Mesenchymal stem cell (in vitro differentiated cells and primary cell): ENCODE results near the gene CST9L.

Experiments used
- DNase-seq: peaks from one replicate; pipeline ENCODE4 v3.0.0-alpha.2; 2013
- H2AFZ ChIP-seq: one replicate; pipeline ENCODE4 v1.6.1; 2013; ENCODE audit warnings: low read depth, mild to moderate bottlenecking, control low read depth, inconsistent platforms, low read length, moderate library complexity
- H2AK5ac ChIP-seq: 2 replicates; pipeline ENCODE4 v1.6.1; 2013; ENCODE audit warnings: low read length, moderate library complexity, mild to moderate bottlenecking, inconsistent platforms; ENCODE audit not compliant: severe bottlenecking
- H2BK120ac ChIP-seq: one replicate; pipeline ENCODE4 v1.6.1; 2013; ENCODE audit warnings: low read depth, mild to moderate bottlenecking, inconsistent platforms, low read length, moderate library complexity
- H2BK12ac ChIP-seq, 2 experiments: one replicate each; pipeline ENCODE4 v1.6.1; 2013; ENCODE audit warnings: inconsistent platforms in 2 of 2, low read length in 2 of 2, mild to moderate bottlenecking in 2 of 2, moderate library complexity in 2 of 2, control low read depth in 1 of 2
- H2BK15ac ChIP-seq: one replicate; pipeline ENCODE4 v1.6.1; 2013; ENCODE audit warnings: mild to moderate bottlenecking, low read depth, inconsistent platforms; ENCODE audit not compliant: poor library complexity, severe bottlenecking
- H2BK5ac ChIP-seq: 2 replicates; pipeline ENCODE4 v1.6.1; 2013; ENCODE audit warnings: low read depth, mild to moderate bottlenecking, low read length, control low read depth, inconsistent platforms; ENCODE audit not compliant: poor library complexity, severe bottlenecking
- H3K14ac ChIP-seq, 2 experiments: one replicate each; pipeline ENCODE4 v1.6.1; 2013; ENCODE audit warnings: inconsistent platforms in 2 of 2, low read length in 2 of 2, control low read depth in 1 of 2, mild to moderate bottlenecking in 1 of 2, moderate library complexity in 1 of 2
- H3K18ac ChIP-seq, 2 experiments: one replicate each; pipeline ENCODE4 v1.6.1; 2013; ENCODE audit warnings: inconsistent platforms in 2 of 2, low read length in 2 of 2, control low read depth in 1 of 2, low read depth in 1 of 2, mild to moderate bottlenecking in 1 of 2
- H3K23ac ChIP-seq, 2 experiments: one replicate each; pipeline ENCODE4 v1.6.1; 2013; ENCODE audit warnings: inconsistent platforms in 2 of 2, low read length in 2 of 2, mild to moderate bottlenecking in 2 of 2, moderate library complexity in 2 of 2, control low read depth in 1 of 2
- H3K27ac ChIP-seq: 2 replicates; pipeline ENCODE4 v1.5.1; 2013; ENCODE audit warnings: mild to moderate bottlenecking, moderate library complexity, low read length, control low read depth, inconsistent platforms; ENCODE audit not compliant: poor library complexity, severe bottlenecking
- H3K27me3 ChIP-seq, 2 experiments: 2 replicates each; pipeline versions ENCODE4 v1.6.1 to v1.7.0; 2013; ENCODE audit warnings: low read length in 2 of 2, mild to moderate bottlenecking in 2 of 2, moderate library complexity in 2 of 2, control low read depth in 1 of 2, inconsistent platforms in 1 of 2; ENCODE audit not compliant: control insufficient read depth in 1 of 2, insufficient read depth in 1 of 2
- H3K36me3 ChIP-seq, 2 experiments: 2 replicates each; pipeline versions ENCODE4 v1.6.1 to v1.7.0; 2013; ENCODE audit warnings: low read length in 2 of 2, control low read depth in 1 of 2, inconsistent platforms in 1 of 2, low read depth in 1 of 2, mild to moderate bottlenecking in 1 of 2; ENCODE audit not compliant: insufficient read depth in 2 of 2, control insufficient read depth in 1 of 2
- H3K4ac ChIP-seq, 2 experiments: one replicate each; pipeline ENCODE4 v1.6.1; 2013; ENCODE audit warnings: inconsistent platforms in 2 of 2, low read length in 2 of 2, mild to moderate bottlenecking in 2 of 2, moderate library complexity in 2 of 2, control low read depth in 1 of 2, low read depth in 1 of 2
- H3K4me1 ChIP-seq: 2 replicates; pipeline ENCODE4 v1.6.1; 2013; ENCODE audit warnings: low read depth, low read length, control low read depth; ENCODE audit not compliant: control insufficient read depth, insufficient read depth
- H3K4me2 ChIP-seq: 2 replicates; pipeline ENCODE4 v1.6.1; 2013; ENCODE audit warnings: low read length, mild to moderate bottlenecking, inconsistent platforms; ENCODE audit not compliant: poor library complexity, severe bottlenecking
- H3K4me3 ChIP-seq, 2 experiments: 2 replicates each; pipeline versions ENCODE4 v1.5.1 to v1.7.0; 2013; ENCODE audit warnings: low read length in 2 of 2, mild to moderate bottlenecking in 2 of 2, control low read depth in 1 of 2, low read depth in 1 of 2; ENCODE audit not compliant: insufficient read depth in 1 of 2
- H3K79me1 ChIP-seq: replicated peaks from 2 replicates; pipeline ENCODE4 v1.6.1; 2013; ENCODE audit warnings: mild to moderate bottlenecking, control low read depth, low read length, inconsistent platforms; ENCODE audit not compliant: poor library complexity, severe bottlenecking
- H3K9ac ChIP-seq: 2 replicates; pipeline ENCODE4 v1.7.0; 2013; ENCODE audit warnings: mild to moderate bottlenecking, low read length, moderate library complexity
- H3K9me3 ChIP-seq: 2 replicates; pipeline ENCODE4 v1.7.0; 2013; ENCODE audit warnings: mild to moderate bottlenecking, low read length; ENCODE audit not compliant: control insufficient read depth
- H4K8ac ChIP-seq: one replicate; pipeline ENCODE4 v1.6.1; 2013; ENCODE audit warnings: inconsistent platforms, mild to moderate bottlenecking, low read length, moderate library complexity
- H4K91ac ChIP-seq: one replicate; pipeline ENCODE4 v1.6.1; 2013; ENCODE audit warnings: mild to moderate bottlenecking, low read length, inconsistent platforms
- WGBS: methylation state at CpG from one replicate; pipeline ENCODE4 v1.1.7; 2013; ENCODE audit warnings: mixed read lengths; 5-methylcytosine and 5-hydroxymethylcytosine counted together

Gene CST9L

GRCh38 chr20:23602241-23602640 lies 34.0 kb upstream of the CST9L start:
- no peak overlapping the region for H3K4me2 ChIP-seq
- H2AFZ ChIP-seq = no peak overlapping the region

GRCh38 chr20:23601715-23602114 lies 33.4 kb upstream of the CST9L start:
- Histone ChIP-seq H2BK120ac (no peak overlapping the region), H3K23ac (no peak overlapping the region), H3K27ac (no peak overlapping the region), H2BK15ac (no peak overlapping the region), H3K79me1 (no peaks in the 10 kb centered on the region), H2AK5ac (no peak overlapping the region), H2BK12ac (no peak overlapping the region), H3K36me3 (no peaks in the 10 kb centered on the region), H3K4me3 (no peak overlapping the region), H3K9me3 (no peaks in the 10 kb centered on the region), H3K18ac (no peak overlapping the region), H4K91ac (no peak overlapping the region), H4K8ac (no peak overlapping the region), H3K27me3 (peaks cover 0 to 49% of the 10 kb centered on the region in 2 experiments), H3K4me1 (peaks cover 8% of the 10 kb centered on the region), H3K14ac (no peak overlapping the region), H3K4me2 (no peak overlapping the region), H2AFZ (no peak overlapping the region), H3K9ac (no peak overlapping the region), H3K4ac (no peak overlapping the region), H2BK5ac (no peak overlapping the region)
- 35% methylated on average over 4 of the region's 4 CpGs for WGBS
- peak; percentile 19 for DNase-seq

More at GRCh38 chr20:23602241-23602640, 34.0 kb upstream of the CST9L start:
- no peak overlapping the region for H3K4me3 ChIP-seq
- H4K8ac ChIP-seq = no peak overlapping the region
- no peak for DNase-seq
- no peak overlapping the region for H4K91ac ChIP-seq
- H2BK15ac ChIP-seq = no peak overlapping the region
- no peak overlapping the region for H3K4ac ChIP-seq
- no peak overlapping the region for H2BK120ac ChIP-seq
- H3K9me3 ChIP-seq = no peaks in the 10 kb centered on the region
- no peaks in the 10 kb centered on the region for H3K79me1 ChIP-seq
- H2BK12ac ChIP-seq = no peak overlapping the region
- H3K36me3 ChIP-seq = no peaks in the 10 kb centered on the region
- no peak overlapping the region for H3K27ac ChIP-seq
- WGBS = 84% methylated on average over 2 of the region's 2 CpGs
- no peak overlapping the region for H3K18ac ChIP-seq
- peak overlapping the region in 1 of 2 experiments; percentile 35 for H3K14ac ChIP-seq
- H3K27me3 ChIP-seq = peaks cover 0 to 49% of the 10 kb centered on the region in 2 experiments
- no peak overlapping the region for H2BK5ac ChIP-seq
- no peak overlapping the region for H2AK5ac ChIP-seq
- no peak overlapping the region for H3K23ac ChIP-seq
- peaks cover 8% of the 10 kb centered on the region for H3K4me1 ChIP-seq
- no peak overlapping the region for H3K9ac ChIP-seq

GRCh38 chr20:23598481-23598880 lies 30.2 kb upstream of the CST9L start:
- Histone ChIP-seq H2BK120ac (no peak overlapping the region), H4K91ac (no peak overlapping the region), H3K36me3 (no peaks in the 10 kb centered on the region), H4K8ac (no peak overlapping the region), H2AK5ac (no peak overlapping the region), H2BK15ac (no peak overlapping the region), H3K4me2 (no peak overlapping the region), H3K4me1 (peaks cover 5% of the 10 kb centered on the region), H3K9ac (no peak overlapping the region), H3K9me3 (no peaks in the 10 kb centered on the region), H2BK5ac (no peak overlapping the region), H3K79me1 (no peaks in the 10 kb centered on the region), H2BK12ac (no peak overlapping the region), H3K27ac (no peak overlapping the region), H3K14ac (no peak overlapping the region), H2AFZ (no peak overlapping the region), H3K4me3 (no peak overlapping the region), H3K27me3 (peaks cover 3 to 26% of the 10 kb centered on the region in 2 experiments), H3K23ac (no peak overlapping the region), H3K4ac (no peak overlapping the region), H3K18ac (no peak overlapping the region)
- DNase-seq = no peak

GRCh38 chr20:23596579-23597250 lies 28.4 kb upstream of the CST9L start:
- H2AK5ac ChIP-seq = no peak overlapping the region
- H3K27me3 ChIP-seq = peaks cover 3 to 10% of the 10 kb centered on the region in 2 experiments
- H2BK5ac ChIP-seq = no peak overlapping the region
- H3K14ac ChIP-seq = no peak overlapping the region
- no CpG with 5 or more reads among the region's 2 CpGs for WGBS
- H2BK15ac ChIP-seq = no peak overlapping the region
- no peaks in the 10 kb centered on the region for H3K4me1 ChIP-seq
- no peak overlapping the region for H3K27ac ChIP-seq
- no peak for DNase-seq
- H3K36me3 ChIP-seq = no peaks in the 10 kb centered on the region
- H4K8ac ChIP-seq = no peak overlapping the region
- H2AFZ ChIP-seq = no peak overlapping the region
- no peak overlapping the region for H2BK12ac ChIP-seq
- no peaks in the 10 kb centered on the region for H3K9me3 ChIP-seq
- H3K9ac ChIP-seq = no peak overlapping the region
- H3K4me2 ChIP-seq = no peak overlapping the region
- H3K79me1 ChIP-seq = no peaks in the 10 kb centered on the region
- no peak overlapping the region for H3K4me3 ChIP-seq
- no peak overlapping the region for H3K18ac ChIP-seq
- H2BK120ac ChIP-seq = no peak overlapping the region
- no peak overlapping the region for H3K23ac ChIP-seq
- no peak overlapping the region for H4K91ac ChIP-seq
- no peak overlapping the region for H3K4ac ChIP-seq
